ENCODE data around the gene SERTAD2.

Gene SERTAD2

DNA sequence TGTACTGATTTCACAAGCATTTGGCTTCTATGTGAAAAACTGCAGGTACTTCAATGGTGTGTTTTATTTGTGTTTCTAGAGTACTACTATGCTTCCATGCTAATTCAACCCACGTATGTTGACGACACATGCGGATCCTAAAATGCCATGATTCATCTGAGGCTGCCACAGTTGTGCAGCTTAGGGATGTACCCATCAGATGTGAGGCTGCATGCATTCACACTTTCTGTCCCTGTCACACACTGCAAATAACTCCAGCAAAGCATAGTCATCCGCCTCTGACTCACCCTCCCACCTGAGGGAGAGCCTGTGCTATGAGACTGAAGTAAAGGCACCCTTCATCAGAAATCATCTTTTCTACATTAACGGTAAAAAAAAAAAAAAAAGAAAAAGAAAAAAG lies 22.1 kb upstream of the SERTAD2 start:
- peak in 4 of 51 donors; percentile 3 to 62 (median 38) for DNase-seq

DNA sequence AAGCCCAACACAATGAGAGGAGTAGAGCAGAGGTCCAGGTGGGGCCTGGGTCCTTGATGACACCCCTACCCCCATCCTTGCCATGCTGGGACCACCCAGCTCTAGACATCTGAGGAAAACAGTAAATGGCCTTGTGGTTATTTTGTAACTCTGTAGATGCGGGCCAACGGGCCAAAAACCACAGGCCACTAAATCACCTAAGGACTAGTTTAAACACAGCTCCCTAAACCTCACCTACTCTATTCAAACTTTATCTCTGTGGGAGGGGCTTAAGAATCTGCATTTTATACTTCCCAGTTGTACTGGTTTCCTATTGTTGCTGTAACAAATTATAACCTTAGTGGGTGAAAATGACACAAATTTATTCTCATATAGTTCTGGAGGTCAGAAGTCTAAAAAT lies 19.0 kb upstream of the SERTAD2 start:
- DNase-seq: no peak

DNA sequence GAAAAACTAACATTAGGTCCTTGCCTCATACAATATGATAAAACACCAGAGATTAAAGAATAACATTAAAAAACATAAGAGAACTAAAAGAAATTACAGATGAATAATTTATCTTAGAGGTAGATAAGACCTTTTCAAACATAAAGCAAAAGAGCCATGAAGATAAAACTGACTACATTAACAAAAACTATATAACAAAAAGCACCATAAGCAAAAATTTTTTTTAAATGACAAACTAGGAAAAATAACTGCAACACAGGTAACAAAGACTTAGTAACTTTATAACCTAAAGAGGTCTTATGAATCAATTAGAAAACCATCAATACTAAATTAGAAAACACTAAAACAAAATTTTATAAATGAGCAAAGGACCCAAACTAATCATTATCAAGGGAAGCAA lies 16.3 kb upstream of the SERTAD2 start:
- no peak for DNase-seq

DNA sequence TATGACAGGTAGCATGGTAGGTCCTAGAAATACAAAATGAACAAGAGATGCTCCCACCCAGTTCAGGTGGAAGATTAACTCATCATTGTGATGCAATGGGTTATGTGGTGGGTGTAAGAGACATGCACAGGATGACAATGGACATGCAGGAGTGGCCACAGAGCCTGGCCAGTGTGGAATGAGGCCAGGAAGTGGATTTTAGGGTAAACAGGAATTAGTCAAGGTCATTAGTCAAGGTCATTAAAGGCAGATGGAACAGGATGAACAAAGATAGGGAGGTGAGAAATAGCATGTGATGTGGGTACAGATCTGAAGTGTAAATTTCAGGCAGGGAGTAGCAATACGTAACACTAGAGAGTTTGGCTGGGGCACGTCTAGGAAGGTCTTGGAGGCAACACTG lies 15.6 kb upstream of the SERTAD2 start:
- DNase-seq: no peak

DNA sequence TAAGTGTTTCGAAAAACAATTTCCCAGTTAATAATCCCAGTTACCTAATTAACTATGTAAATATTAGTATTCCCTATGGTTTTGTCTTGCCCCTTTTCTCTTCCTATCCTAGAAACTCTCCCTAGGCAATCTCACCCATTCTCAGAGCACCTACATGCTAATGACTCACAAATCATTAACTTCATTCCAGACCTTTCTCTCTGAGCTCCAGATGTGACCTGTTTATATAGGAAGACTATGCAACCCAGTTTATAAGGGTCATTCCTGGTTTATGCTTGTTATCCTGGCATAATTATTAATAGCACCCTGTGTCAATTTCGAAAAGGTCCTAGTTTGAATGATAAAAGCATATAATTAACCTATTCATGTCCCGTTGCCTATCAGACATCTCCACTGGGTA lies 14.8 kb upstream of the SERTAD2 start:
- DNase-seq: no peak

DNA sequence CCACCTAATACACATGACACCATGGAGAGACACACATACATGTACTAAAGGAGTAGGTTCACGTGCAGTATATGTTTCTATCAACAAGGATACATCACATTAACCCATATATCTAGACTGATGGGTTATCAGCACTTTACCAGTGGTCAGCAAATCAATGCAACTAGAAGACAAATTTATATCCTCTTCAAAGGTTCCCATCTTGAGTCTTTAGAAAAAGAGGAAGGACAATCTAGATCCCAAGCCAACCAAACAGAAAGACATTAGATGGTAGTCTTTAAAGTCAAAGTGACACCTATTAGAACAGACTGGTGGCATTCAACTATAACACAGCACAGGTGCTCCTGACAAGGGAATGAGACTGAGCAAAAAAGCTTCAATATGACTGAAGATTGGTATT lies 13.8 kb upstream of the SERTAD2 start:
- DNase-seq: no peak

DNA sequence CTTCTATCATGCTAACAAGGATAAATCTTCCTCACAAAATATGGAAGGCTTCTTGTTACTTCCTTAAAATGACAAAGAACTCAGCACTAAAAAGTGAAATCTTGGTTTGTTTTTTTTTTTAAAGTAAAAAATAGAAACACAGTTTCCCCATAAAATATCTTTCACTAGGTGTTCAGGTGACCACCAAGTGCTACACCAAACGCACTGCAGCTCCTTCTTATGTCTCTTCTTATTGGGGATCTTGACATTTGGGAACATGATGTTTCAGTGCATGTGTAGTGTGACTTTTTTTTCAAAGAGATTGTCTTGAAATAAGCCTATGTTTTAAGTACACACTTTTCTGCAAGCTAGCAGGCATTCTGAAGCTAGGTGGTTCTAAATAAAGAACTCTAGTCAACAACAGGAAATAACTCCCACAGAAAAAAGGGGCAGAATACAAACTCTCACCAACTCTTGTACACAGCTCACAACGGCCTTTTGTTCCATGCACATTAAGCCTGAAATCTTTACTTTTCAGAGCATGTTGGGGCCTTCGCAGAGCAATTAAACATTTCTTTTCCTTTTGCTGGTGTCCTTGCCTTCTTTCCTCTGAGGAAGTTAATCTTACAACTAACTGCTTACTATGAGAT lies 13.2 kb upstream of the SERTAD2 start:
- DNase-seq: no peak

DNA sequence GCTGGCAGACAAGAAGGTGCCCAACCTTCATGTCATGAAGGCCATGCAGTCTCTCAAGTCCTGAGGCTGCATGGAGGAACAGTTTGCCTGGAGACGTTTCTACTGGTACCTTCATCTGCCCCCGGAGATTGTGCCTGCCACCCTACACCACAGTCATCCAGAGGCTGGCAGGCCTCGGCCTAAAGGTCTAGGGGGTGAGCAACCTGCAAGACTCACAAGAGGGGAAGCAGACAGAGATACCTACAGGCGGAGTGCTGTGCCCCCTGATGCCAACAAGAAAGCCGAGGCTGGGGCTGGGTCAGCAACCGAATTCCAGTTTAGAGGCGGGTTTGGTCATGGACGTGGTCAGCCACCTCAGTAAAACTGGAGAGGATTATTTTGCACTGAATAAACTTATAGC lies 12.0 kb upstream of the SERTAD2 start:
- DNase-seq: no peak

DNA sequence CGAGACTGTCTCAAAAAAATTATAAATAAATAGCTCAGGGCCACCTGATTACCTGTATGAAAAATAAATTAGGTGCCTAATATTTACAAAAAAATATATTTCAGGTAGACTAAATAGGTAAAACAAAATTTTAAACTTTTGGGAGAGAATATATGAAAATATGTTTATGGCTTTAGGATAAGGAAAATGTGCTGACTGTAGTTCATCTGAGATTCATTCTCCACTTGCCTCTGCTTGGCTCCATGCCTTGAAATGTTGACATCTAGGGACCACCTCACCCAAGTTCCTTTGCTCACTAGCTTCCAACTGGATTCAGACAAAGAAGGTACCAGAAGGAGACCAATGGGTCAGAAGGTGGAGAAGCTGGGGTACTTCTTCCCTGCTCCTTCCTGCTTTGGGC lies 9.7 kb upstream of the SERTAD2 start:
- DNase-seq: no peak

DNA sequence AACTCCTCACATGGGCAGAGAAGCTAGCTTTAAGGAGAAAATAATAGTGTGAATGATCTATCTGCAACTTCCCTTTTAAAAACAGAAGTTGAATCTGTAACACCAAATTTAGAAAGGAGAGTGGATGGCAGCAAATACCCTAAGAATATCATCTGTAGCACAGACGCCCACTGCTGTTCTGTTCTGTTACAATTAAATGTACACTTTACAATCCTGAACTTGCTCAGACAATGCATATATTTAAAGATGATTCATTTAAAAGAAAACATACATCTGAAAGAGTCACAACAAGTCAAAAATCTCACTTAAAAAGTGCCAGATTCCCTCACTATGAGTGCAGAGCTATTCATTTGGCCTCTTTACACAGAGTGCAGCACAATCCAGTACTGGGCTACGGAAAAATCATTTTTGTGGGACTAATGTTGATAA lies 8.0 kb upstream of the SERTAD2 start:
- DNase-seq: peak in 1 of 51 donors; percentile 41

DNA sequence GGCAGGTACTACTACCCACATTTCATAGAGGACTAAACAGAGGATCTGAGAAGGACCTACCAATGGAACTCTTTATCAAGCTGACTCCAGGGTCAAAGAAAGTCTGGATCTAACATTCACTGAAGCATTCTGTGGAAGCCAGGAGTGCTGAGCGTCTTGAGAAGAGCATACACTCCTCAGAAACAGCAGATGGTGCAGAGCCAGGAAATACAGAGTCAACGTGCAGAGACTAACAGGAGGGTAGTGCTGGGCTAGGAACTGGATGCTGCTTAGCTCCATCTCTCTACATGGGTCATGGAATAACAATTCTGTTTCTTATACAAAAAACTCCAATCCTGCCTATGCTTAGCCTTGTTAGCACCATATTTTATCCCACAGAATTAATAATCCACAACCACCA lies 5.5 kb upstream of the SERTAD2 start:
- DNase-seq: no peak

DNA sequence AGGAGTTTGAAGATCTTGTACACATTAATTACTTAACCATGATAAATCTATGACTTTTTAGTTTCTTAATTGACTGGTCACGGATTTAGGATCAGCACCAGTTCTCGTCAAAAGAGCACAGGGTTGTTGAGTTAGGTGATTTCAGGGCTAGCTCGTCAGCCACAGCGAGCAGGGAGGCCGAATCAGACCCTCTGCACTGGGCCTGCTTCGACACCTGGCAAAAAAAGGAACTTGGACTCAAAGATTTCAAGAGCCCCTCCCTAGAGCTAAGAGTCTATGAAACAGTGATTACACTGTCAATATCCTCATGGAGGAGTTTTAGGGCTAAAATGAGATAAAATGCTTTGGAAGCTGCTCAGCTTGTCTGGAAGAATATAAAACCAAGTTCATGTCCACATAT lies 4.6 kb upstream of the SERTAD2 start:
- no peak for DNase-seq

DNA sequence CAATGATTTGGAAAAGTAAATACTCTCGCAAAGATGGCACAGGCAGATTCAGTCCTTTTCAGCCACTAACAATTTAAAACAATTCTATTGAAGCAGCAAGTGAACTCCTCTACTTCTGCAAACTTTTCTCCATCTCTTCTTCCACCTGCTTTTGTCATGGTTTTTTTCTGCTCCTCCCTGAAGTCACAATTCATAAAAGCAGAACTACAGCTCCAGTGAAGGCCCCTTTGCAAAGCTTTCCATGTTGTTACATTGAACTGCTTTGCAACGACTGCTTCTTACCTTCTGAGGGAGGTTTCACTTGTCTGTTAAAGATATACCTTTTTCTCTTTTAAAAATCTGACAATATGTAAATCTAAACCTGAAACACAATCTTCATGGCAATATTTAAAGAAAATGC lies 3.7 kb upstream of the SERTAD2 start:
- no peak for DNase-seq

DNA sequence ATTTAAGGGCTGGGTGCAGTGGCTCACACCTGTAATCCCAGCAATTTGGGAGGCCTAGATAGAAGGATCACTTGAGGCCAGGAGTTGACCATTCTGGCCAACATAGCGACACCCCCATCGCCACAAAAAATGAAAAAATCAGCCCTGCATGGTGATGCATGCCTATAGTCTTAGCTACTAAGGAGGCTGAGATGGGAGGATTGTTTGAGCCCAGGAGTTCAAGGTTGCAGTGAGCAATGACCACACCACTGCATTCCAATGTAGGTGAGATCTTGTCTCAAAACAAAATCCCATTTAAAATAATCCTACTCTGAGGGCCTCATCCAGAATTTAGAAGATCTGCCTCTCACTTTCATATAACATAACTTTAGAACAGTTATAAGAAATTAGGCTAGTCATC lies 2.7 kb upstream of the SERTAD2 start:
- no peak for DNase-seq

DNA sequence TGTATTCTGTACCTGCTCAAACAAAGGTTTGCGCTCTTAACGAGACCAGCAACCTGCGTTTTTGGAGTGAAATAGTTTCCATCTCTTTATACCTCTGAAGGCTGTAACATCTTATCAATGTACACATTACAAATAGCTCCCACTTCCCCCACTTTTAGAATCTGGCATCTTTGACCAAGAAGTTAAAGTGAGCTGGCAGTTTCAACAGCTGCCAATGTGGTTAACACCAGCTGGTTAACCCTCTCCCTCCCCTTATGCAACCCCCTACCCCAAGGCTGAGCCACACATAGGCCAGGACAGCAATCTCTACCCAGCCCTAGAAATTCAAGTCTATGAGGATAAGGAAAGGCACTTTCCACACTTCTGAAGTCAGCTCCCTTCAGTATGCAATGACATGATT lies 2.2 kb upstream of the SERTAD2 start:
- DNase-seq: no peak

DNA sequence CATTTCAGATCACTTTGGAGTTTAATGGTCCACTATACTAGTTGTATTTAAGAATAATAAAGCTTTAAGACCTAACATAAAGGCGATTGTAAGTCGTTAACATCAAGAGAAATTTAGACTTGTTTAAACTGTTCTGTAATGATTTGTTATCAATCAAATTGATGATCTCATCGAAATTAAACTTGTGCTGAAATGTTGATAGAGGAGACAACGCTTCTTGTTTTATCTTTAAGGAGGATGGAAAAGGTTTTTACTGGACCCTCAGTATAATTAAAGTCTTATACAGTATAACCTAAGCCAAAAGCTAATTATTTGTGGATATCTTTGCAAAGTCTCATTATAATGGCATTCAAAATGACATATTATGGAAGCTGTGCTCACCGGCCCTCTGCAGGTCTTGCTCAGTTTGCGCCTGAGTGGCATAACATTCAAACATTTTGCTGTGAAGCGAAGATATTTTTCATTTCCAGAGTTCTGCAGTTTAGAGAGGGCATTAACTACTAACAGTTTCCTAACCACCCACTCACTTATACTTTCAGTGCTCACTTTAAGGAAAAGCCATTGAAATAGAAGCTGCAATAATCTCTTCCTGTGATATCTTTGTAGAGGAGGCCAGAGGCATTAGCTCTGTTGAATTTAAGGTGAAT lies 1.4 kb upstream of the SERTAD2 start:
- peak in 1 of 51 donors; percentile 12 for DNase-seq

DNA sequence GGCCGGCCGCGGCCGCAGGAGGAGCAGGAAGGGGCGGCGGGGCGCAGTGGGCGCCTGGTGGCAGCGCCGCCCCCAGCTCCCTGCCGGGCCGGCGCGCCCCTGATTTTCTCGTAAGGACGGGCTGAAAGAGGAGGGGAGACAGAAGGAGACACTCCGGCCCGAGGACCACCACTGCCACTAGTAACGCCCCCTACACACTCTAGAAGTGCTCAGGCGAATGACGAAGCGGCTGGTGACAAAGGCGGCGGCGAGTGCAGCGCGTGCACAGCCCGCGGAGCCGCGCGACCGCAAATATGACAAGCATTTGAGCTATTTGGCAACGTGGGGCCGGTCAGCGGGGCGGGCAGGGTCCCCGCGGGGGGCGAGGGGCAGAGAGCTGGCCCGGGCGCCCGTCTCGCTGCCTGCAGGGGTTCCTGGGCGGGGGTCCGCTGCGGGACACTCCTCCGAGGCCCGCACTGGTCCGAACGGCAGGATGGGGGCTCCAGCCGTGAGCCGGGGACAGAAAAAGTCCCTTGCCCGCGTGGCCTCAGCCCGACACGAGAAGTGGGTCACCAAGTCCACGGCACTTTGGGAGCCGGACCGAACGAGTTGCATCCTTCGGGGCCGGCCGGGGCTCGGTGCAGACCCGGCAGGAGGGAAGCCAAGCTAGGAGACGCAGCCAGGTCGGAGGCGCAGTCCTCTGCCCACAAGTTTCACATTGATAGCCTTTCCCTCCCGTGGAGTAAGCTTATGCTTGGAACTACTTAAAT lies 524 bp upstream of the SERTAD2 start:
- DNase-seq: peak in 39 of 51 donors; percentile 41 to 88 (median 69)

DNA sequence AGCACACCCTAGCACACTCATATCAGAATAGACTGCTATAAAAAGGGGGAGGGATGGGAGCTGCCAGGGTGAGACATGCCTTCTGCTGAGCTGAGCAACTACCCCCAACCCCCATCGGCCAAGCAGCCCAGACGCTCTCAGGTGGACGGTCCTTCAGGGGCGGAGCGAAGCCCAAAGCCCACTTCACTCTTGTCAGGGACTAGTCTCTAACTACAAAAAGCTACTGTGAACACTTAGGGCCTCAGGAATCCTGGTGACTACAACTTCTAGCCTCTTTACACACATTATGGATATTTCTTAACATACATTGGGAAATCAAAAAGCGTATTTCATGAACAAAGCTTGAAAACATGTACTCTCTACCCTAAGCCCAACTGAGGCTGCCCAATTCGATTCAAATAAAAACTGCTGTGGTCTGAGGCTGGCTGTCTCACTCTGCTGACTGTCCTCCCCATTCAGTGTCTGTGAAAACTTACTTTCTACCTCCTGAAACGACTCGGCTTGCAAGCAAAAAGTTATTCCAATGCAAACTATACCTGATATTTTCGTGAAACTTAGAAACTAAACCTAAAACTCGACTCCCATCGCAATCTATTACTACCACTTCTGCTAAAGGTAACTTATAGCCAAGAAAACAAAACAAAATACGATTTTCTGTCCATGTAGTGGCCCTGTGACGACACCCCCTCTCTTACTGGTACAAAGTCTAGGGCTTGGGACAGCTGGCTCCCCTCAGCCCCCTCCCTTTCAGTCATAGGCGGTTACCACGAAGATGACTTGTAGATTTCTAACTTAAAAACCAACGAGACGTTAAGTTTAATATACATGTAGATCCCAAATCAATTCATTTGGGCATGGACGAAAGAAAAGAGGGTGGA lies 1.2 kb downstream of the SERTAD2 start:
- peak in 3 of 51 donors; percentile 34 to 44 (median 38) for DNase-seq

DNA sequence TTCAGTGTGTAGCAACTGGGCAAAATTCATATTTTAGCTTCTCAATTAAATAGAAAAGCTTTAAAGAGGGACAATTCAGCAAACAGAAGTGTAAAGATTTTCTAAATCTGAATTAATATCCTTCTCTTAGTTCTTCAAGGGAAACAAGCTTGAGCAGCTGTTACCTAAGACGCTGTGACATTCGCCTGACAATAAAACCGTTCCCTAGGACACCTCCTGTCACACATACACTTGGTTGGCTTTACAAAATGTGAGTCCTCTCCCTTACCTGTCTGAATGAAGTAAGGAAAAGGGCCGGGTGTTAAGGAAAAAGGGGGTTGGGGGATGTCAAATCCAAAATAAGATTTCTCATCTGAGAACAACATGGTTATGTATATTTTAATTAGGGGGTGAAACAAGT lies 2.1 kb downstream of the SERTAD2 start:
- DNase-seq: no peak

DNA sequence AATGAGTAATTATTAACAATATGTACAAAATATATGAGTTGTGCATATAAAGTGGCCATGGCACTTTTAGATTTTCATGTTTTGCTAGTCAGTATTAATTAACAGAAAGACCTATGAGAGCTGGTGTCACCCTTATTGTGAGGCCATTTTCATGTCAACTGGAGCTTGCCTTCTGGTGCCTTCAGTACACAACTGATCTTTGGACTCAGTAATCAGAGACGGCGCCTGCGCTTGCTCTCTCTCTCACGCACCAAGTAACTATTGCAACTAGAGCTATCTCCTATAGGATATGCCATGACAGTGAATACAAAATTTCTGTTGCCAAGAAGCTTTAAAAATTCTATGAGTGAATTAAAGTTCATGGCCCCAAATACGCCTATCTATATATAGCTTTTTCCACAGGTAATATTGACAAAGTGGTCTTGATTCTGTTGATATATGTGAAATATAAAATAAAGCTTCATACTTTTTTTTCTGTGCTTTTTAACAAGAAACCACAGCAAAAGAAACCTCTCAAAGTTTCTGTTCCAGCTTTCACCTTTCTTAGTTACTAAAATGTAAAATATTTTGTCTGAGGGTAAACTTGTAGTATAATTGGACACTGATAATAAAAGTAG lies 2.9 kb downstream of the SERTAD2 start:
- DNase-seq: no peak

DNA sequence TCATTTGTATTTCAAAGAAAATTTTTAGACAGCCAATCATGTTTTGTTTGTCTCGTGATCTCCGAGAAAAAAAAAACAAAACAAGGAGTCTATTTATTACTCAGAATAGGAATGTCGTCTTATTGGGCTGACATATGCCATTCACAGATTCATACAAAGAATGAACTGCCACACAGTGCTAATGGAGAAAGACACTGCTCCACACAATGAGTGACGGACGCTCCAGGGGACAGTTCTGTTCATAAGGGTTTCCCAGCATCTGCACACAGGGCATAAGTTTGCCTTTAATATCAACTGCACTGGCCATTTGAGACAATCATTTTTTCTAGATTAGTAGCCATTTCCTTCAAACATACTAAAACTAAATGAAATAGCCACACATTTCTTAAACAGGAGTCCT lies 3.4 kb downstream of the SERTAD2 start:
- peak in 2 of 51 donors; percentile 6 to 20 for DNase-seq

Data from hypothalamus (tissue), 51 donors.